MM.1S (cell line): Measurements from ENCODE around the gene ATP2C1.

ENCODE experiments used
- DNase-seq: peaks from one replicate; pipeline ENCODE4 v3.0.0-alpha.2; 2015
- H2AFZ ChIP-seq: fragments of 300-600 bp; sonication (generic); 2 replicates; pipeline ENCODE4 v1.6.0; 2016; ENCODE audit warnings: antibody characterized with exemption, low read length
- H3F3A ChIP-seq: fragments of 300-600 bp; sonication (generic); 2 replicates; pipeline ENCODE4 v1.6.1; 2016; ENCODE audit warnings: mild to moderate bottlenecking, antibody characterized with exemption, low read length, moderate library complexity, mixed read lengths; ENCODE audit not compliant: insufficient read depth
- H3K27ac ChIP-seq: fragments of 300-600 bp; sonication (generic); 2 replicates; pipeline ENCODE4 v1.5.1; 2016; ENCODE audit warnings: mild to moderate bottlenecking, low read length
- H3K27me3 ChIP-seq: fragments of 300-600 bp; sonication (generic); replicated peaks from 2 replicates; pipeline ENCODE4 v1.6.0; 2016; ENCODE audit warnings: low read length; ENCODE audit not compliant: insufficient read depth
- H3K36me3 ChIP-seq: fragments of 300-600 bp; sonication (generic); replicated peaks from 2 replicates; pipeline ENCODE4 v1.6.1; 2016; ENCODE audit warnings: mild to moderate bottlenecking, low read length, mixed read lengths; ENCODE audit not compliant: insufficient read depth
- H3K4me1 ChIP-seq: fragments of 300-600 bp; sonication (generic); 2 replicates; pipeline ENCODE4 v1.6.1; 2016; ENCODE audit warnings: low read length, mixed read lengths
- H3K4me2 ChIP-seq: fragments of 300-600 bp; sonication (generic); 2 replicates; pipeline ENCODE4 v1.6.0; 2016; ENCODE audit warnings: low read depth, low read length
- H3K4me3 ChIP-seq: fragments of 300-600 bp; sonication (generic); 2 replicates; pipeline ENCODE4 v1.5.1; 2016; ENCODE audit warnings: low read length, mixed read lengths
- H3K79me2 ChIP-seq: fragments of 300-600 bp; sonication (generic); 2 replicates; pipeline ENCODE4 v1.6.1; 2016; ENCODE audit warnings: mixed run types, low read length, mixed read lengths
- H3K9ac ChIP-seq: fragments of 300-600 bp; sonication (generic); 2 replicates; pipeline ENCODE4 v1.6.1; 2016; ENCODE audit warnings: low read length, mixed read lengths
- H3K9me2 ChIP-seq: fragments of 300-600 bp; sonication (generic); replicated peaks from 2 replicates; pipeline ENCODE4 v1.6.1; 2016; ENCODE audit warnings: mild to moderate bottlenecking, low read length, mixed read lengths; ENCODE audit not compliant: insufficient read depth
- H3K9me3 ChIP-seq: fragments of 300-600 bp; sonication (generic); replicated peaks from 2 replicates; pipeline ENCODE4 v1.6.1; 2016; ENCODE audit warnings: mild to moderate bottlenecking, low read length, mixed read lengths; ENCODE audit not compliant: insufficient read depth
- H4K20me1 ChIP-seq: fragments of 300-600 bp; sonication (generic); 2 replicates; pipeline ENCODE4 v1.6.1; 2016; ENCODE audit warnings: mild to moderate bottlenecking, low read length, moderate library complexity, mixed read lengths; ENCODE audit not compliant: insufficient read depth
- EZH2 ChIP-seq: fragments of 300-600 bp; sonication (generic); optimal IDR thresholded peaks from 2 replicates; pipeline ENCODE3; 2017; ENCODE audit warnings: low read depth, mild to moderate bottlenecking, antibody characterized with exemption, low read length, mixed read lengths
- EZH2phosphoT487 ChIP-seq: fragments of 300-600 bp; sonication (generic); IDR thresholded peaks from 2 replicates; pipeline ENCODE4 v1.6.1; 2018; ENCODE audit warnings: antibody characterized with exemption, low read length
- TF ChIP-seq, protein P1 (sequence below): fragments of 300-600 bp; sonication (generic); IDR thresholded peaks from 2 replicates; pipeline ENCODE4 v1.5.1; 2016; ENCODE audit warnings: antibody characterized with exemption, low read length, mixed read lengths

Gene ATP2C1, protein sequence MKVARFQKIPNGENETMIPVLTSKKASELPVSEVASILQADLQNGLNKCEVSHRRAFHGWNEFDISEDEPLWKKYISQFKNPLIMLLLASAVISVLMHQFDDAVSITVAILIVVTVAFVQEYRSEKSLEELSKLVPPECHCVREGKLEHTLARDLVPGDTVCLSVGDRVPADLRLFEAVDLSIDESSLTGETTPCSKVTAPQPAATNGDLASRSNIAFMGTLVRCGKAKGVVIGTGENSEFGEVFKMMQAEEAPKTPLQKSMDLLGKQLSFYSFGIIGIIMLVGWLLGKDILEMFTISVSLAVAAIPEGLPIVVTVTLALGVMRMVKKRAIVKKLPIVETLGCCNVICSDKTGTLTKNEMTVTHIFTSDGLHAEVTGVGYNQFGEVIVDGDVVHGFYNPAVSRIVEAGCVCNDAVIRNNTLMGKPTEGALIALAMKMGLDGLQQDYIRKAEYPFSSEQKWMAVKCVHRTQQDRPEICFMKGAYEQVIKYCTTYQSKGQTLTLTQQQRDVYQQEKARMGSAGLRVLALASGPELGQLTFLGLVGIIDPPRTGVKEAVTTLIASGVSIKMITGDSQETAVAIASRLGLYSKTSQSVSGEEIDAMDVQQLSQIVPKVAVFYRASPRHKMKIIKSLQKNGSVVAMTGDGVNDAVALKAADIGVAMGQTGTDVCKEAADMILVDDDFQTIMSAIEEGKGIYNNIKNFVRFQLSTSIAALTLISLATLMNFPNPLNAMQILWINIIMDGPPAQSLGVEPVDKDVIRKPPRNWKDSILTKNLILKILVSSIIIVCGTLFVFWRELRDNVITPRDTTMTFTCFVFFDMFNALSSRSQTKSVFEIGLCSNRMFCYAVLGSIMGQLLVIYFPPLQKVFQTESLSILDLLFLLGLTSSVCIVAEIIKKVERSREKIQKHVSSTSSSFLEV

DNA sequence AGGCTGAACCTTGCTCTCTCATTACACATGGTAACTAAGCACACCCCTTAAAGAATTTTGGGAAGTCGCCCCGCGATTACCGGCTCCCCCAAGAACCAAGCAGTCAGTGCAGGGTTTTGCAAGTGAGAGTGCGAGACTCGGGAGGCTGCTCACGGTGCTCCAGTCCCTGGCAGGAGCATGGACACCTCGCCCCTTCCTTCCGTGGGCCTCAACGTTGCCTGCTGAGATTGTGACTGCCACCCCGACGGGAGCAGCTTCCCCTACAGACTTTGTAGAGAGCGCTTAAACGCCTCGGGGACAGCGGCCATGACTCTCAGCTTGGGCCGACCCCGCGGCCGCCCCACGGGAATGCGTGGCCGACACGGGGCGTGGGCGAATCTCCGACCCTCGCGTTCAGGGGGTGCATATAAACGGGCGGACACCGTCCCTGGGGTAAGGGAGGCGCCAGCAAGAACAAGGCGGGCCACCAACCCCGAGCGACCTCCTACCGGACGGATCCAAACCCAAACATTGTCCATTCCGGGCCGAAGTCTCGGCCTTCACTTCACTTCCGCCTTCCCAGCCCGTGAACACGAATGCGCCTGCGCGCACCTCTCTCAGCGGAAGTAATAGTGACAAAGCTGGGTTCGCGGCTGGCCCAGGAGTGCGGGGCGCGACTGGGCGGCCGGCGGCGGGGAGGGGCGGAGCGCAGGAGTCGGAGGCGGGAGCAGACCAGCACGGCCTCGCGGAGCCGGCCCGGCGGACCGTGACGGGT is at the start of gene ATP2C1:
Gene ATP2C1 (plus strand): TSS at position 709 of the 754 bp plus-strand sequence. CDS start 686 bp downstream, outside the sequence.
- H3K4me1 ChIP-seq, result peaks cover 8% of the 10 kb centered on the region; the same call in 1 of the 2 replicates
- no peaks in the 10 kb centered on the region for H3K9me2 ChIP-seq
- H3K9me3 ChIP-seq, result no peaks in the 10 kb centered on the region
- DNase-seq, result peak; percentile 96
- H3K27me3 ChIP-seq, result no peaks in the 10 kb centered on the region
- TF ChIP-seq EZH2 (no peak), EZH2phosphoT487 (no peak)
- TF ChIP-seq, protein P1, sequence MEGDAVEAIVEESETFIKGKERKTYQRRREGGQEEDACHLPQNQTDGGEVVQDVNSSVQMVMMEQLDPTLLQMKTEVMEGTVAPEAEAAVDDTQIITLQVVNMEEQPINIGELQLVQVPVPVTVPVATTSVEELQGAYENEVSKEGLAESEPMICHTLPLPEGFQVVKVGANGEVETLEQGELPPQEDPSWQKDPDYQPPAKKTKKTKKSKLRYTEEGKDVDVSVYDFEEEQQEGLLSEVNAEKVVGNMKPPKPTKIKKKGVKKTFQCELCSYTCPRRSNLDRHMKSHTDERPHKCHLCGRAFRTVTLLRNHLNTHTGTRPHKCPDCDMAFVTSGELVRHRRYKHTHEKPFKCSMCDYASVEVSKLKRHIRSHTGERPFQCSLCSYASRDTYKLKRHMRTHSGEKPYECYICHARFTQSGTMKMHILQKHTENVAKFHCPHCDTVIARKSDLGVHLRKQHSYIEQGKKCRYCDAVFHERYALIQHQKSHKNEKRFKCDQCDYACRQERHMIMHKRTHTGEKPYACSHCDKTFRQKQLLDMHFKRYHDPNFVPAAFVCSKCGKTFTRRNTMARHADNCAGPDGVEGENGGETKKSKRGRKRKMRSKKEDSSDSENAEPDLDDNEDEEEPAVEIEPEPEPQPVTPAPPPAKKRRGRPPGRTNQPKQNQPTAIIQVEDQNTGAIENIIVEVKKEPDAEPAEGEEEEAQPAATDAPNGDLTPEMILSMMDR, result no peak
- peaks cover 71% of the 10 kb centered on the region for H3K79me2 ChIP-seq
- H3K9ac ChIP-seq, result peak within 1 kb of the TSS; percentile 96
- peak within 1 kb of the TSS; percentile 98 for H3K4me3 ChIP-seq
- H3K4me2 ChIP-seq, result peak within 1 kb of the TSS; percentile 89
- H4K20me1 ChIP-seq, result 0 out of 2 replicates have a peak, but pooled peaks cover 4% of the 10 kb centered on the region
- H2AFZ ChIP-seq, result peak within 1 kb of the TSS; percentile 91
- H3K27ac ChIP-seq, result peak within 1 kb of the TSS; percentile 73
- no peaks in the 10 kb centered on the region for H3F3A ChIP-seq
- no peaks in the 10 kb centered on the region for H3K36me3 ChIP-seq

DNA sequence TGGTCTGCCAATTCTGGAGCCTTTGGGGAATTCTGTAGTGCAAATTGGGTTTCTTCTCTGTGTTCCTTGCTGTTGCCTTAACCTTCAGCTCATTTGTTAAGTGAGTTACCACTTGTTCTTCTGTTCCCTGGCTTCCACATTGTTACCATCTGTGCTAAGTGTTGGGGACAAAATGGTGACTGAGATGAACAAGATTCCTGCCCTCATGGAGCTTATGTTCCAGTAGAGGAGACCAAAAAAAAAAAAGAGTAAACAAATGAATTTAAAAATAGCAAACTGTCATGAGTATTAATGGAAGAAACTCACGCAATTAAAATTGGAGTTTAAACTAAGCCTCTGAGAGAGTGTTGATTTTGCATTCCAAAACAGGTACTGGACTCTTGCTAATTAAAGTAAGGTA is 49.4 kb upstream of the ATP2C1 start:
- H3K27me3 ChIP-seq, result no peaks in the 10 kb centered on the region
- peaks cover 23% of the 10 kb centered on the region for H3F3A ChIP-seq

DNA sequence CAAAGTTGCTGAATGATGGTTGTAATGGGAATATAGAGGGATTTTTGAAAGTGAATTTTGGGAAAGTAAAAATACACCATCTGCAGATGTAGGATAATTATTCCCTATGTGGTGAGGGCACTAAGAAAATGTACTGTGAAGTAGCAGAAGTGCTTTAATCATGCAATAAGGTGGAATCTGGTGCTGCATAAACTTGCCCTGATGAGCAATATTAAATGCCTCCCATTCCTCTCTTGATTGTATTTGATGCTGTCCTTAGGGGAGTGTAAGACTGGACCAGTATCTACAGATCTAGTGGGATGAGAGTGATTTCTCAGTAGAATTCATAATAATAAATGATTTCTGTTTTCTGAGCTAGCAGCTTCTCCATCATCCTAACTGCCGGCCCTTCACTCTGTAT is 47.7 kb upstream of the ATP2C1 start:
- Histone ChIP-seq H4K20me1 (no peaks in the 10 kb centered on the region), H3K9me2 (no peaks in the 10 kb centered on the region), H3K27me3 (no peaks in the 10 kb centered on the region), H3K9me3 (no peaks in the 10 kb centered on the region), H3K27ac (no peak overlapping the region), H3K4me3 (no peak overlapping the region), H3K4me2 (no peak overlapping the region), H3K36me3 (no peaks in the 10 kb centered on the region), H3K9ac (no peak overlapping the region), H3F3A (peaks cover 30% of the 10 kb centered on the region), H3K79me2 (peaks cover 2% of the 10 kb centered on the region), H3K4me1 (peaks cover 29% of the 10 kb centered on the region), H2AFZ (no peak overlapping the region)
- no peak for TF ChIP-seq EZH2
- no peak for TF ChIP-seq EZH2phosphoT487
- TF ChIP-seq, protein P1, result no peak
- DNase-seq, result no peak

More for the DNA sequence above, 49.4 kb upstream of the ATP2C1 start:
- Histone ChIP-seq H3K9me2 (no peaks in the 10 kb centered on the region), H3K79me2 (no peaks in the 10 kb centered on the region), H3K4me1 (peaks cover 39% of the 10 kb centered on the region), H2AFZ (no peak overlapping the region), H3K36me3 (no peaks in the 10 kb centered on the region), H3K4me2 (no peak overlapping the region), H3K4me3 (no peak overlapping the region), H3K27ac (no peak overlapping the region), H3K9ac (no peak overlapping the region), H3K9me3 (no peaks in the 10 kb centered on the region), H4K20me1 (no peaks in the 10 kb centered on the region)
- TF ChIP-seq EZH2phosphoT487 (no peak), EZH2 (no peak)
- TF ChIP-seq, protein P1, result no peak
- DNase-seq, result no peak
